Peyer's patch (tissue), 4 donors: Measurements from ENCODE around the gene AP5S1. TPM values are rescaled to one million over a fixed set of nuclear protein-coding genes. Genes with fewer than 3 reads are reported as not detected.
"Not testable (repeated sequence)": the region's sequence is repeated elsewhere in the genome, so short reads cannot be mapped to it uniquely, and the experiment has no call there.

Source experiments
- DNase-seq, 3 donors: peaks; one replicate each; pipeline ENCODE4 v3.0.0-alpha.2; 2017 to 2019
- H3K27ac ChIP-seq, 4 donors: fragments of 200-600 bp; sonication (generic); one replicate each; pipeline ENCODE4 v1.5.1; 2016 to 2019
- H3K27me3 ChIP-seq, 2 donors: fragments of 200-600 bp; sonication (generic); one replicate each; pipeline ENCODE4 v1.5.1; 2019
- H3K36me3 ChIP-seq, 3 donors: fragments of 200-600 bp; sonication (generic); one replicate each; pipeline ENCODE4 v1.5.1; 2016 to 2019
- H3K4me1 ChIP-seq, 4 donors: fragments of 200-600 bp; sonication (generic); one replicate each; pipeline ENCODE4 v1.5.1; 2016 to 2019
- H3K4me3 ChIP-seq, 4 donors: fragments of 200-600 bp; sonication (generic); 1 replicate in 3 of 4; 2 replicates in 1 of 4; pipeline ENCODE4 v1.5.1; 2016 to 2019; ENCODE audit warnings: mild to moderate bottlenecking in 1 of 4
- H3K9me3 ChIP-seq, 4 donors: fragments of 200-600 bp; sonication (generic); one replicate each; pipeline ENCODE4 v1.5.1; 2016 to 2019; ENCODE audit warnings: mild to moderate bottlenecking in 1 of 4
- POLR2A ChIP-seq, 2 donors: fragments of 450-650 bp; IDR thresholded peaks; one replicate each; pipeline ENCODE4 v1.5.1; 2017; ENCODE audit warnings: antibody characterized with exemption in 2 of 2, mild to moderate bottlenecking in 2 of 2, moderate library complexity in 2 of 2
- total RNA-seq, 4 donors: library from RNA; depleted of rRNA; stranded (reverse); fragments of >200 nt; gene quantifications; one replicate each; pipeline ENCODE4 v1.1.0, GENCODE V29; 2016
- TF ChIP-seq, protein P1 (sequence below), 6 experiments: fragments of 450-650 bp in 4 of 6; fragments of 200-600 bp in 2 of 6; sonication (generic) in 1 of 6; IDR thresholded peaks; one replicate each; pipeline ENCODE4 v1.5.1; 2017 to 2019; ENCODE audit warnings: antibody characterized with exemption in 6 of 6, mild to moderate bottlenecking in 3 of 6, moderate library complexity in 1 of 6

AP5S1 gene
- total RNA-seq, 4 donors from 2014 or later: 11.6 to 26.4 (median 22.5) TPM

DNA sequence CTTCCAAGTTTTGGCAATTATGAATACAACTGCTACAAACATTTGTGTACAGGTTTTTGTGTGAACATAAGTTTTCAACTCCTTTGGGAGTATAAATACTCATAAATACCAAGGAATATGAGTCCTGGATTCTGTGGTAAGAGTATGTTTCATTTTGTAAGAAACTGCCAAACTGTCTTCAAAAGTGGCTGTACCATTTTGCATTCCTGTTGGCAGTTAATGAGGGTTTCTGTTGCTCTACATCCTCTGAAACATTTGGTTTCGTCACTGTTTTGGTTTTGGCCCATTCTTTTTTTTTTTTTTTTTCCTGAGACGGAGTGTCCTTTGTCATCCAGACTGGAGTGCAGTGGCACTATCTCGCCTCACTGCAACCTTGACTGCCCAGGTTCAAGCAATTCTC lies 8.5 kb downstream of the AP5S1 start:
- Histone ChIP-seq H3K36me3 (peaks cover 0 to 36% (median 0%) of the 10 kb centered on the region in 3 donors), H3K9me3 (no peaks in the 10 kb centered on the region), H3K27me3 (no peaks in the 10 kb centered on the region), H3K4me3 (no peak overlapping the region), H3K4me1 (no peaks in the 10 kb centered on the region), H3K27ac (no peak overlapping the region)
- TF ChIP-seq, protein P1, sequence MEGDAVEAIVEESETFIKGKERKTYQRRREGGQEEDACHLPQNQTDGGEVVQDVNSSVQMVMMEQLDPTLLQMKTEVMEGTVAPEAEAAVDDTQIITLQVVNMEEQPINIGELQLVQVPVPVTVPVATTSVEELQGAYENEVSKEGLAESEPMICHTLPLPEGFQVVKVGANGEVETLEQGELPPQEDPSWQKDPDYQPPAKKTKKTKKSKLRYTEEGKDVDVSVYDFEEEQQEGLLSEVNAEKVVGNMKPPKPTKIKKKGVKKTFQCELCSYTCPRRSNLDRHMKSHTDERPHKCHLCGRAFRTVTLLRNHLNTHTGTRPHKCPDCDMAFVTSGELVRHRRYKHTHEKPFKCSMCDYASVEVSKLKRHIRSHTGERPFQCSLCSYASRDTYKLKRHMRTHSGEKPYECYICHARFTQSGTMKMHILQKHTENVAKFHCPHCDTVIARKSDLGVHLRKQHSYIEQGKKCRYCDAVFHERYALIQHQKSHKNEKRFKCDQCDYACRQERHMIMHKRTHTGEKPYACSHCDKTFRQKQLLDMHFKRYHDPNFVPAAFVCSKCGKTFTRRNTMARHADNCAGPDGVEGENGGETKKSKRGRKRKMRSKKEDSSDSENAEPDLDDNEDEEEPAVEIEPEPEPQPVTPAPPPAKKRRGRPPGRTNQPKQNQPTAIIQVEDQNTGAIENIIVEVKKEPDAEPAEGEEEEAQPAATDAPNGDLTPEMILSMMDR (IDR thresholded peaks at IDR 0.05): no peak
- no peak for TF ChIP-seq POLR2A (IDR thresholded peaks at IDR 0.05)
- DNase-seq: no peak

DNA sequence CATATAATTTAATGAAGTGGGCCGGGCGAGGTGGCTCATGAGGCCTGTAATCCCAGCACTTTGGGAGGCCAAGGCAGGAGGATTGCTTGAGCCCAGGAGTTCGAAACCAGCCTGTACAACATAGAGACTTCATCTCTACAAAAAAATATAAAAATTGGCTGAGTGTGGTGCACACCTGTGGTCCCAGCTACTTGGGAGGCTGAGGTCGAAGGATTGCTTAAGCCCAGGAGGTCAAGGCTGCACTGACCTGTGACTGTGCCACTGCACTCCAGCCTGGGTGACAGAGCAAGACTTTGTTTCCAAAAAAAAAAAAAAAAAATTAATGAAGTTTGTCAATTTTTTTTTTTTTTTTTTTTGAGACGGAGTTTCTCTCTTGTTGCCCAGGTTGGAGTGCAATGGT lies 9.5 kb downstream of the AP5S1 start:
- H3K27ac ChIP-seq, DNase-seq, H3K27me3 ChIP-seq, H3K9me3 ChIP-seq, H3K4me3 ChIP-seq, H3K4me1 ChIP-seq: not testable (repeated sequence)
- peaks cover 0 to 25% (median 0%) of the 10 kb centered on the region in 3 donors for H3K36me3 ChIP-seq

DNA sequence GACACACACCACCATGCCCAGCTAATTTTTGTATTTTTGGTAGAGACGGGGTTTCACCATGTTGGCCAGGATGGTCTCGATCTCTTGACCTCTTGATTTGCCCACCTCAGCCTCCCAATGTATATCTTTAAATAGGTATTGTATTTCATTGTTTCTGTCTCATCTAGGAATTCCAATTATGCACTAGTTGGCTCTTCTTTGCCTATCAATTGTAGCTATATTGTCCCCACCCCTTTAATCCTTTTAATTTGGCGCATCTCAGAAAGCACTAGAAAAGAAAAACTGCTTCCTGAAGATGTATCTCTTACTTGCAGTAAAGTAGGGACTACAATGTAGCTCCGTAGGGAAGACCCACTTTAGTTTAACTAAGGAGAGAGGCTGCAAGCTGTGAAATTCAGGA lies 15.8 kb downstream of the AP5S1 start:
- H3K36me3 ChIP-seq: no peaks in the 10 kb centered on the region
- no peak for TF ChIP-seq POLR2A (IDR thresholded peaks at IDR 0.05)
- TF ChIP-seq, protein P1 (IDR thresholded peaks at IDR 0.05): no peak
- no peaks in the 10 kb centered on the region for H3K27me3 ChIP-seq
- H3K4me3 ChIP-seq: no peak overlapping the region
- no peak for DNase-seq
- no peaks in the 10 kb centered on the region for H3K4me1 ChIP-seq
- H3K27ac ChIP-seq: no peak overlapping the region
- no peaks in the 10 kb centered on the region for H3K9me3 ChIP-seq

DNA sequence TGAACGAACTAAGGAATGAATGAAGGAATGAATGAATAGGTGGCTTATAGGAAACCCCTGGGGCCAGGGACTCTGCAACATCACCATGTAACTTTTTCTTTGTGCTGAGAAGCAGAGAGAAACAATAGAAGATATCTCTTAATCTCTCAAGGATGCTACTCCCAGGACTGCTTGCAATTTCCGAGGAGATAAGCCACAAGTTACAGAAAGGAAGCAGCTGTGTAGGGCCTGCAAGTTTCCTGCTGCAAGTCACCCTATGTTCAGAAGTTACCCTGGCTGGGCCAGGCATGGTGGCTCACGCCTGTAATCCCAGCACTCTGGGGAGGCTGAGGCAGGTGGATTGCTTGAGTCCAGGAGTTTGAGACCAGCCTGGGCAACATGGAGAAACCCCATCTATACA lies 19.0 kb downstream of the AP5S1 start:
- TF ChIP-seq, protein P1 (IDR thresholded peaks at IDR 0.05): no peak
- no peak for TF ChIP-seq POLR2A (IDR thresholded peaks at IDR 0.05)
- no peaks in the 10 kb centered on the region for H3K36me3 ChIP-seq
- H3K27ac ChIP-seq: no peak overlapping the region
- no peak overlapping the region for H3K4me3 ChIP-seq
- no peaks in the 10 kb centered on the region for H3K27me3 ChIP-seq
- peaks cover 0 to 10% (median 0%) of the 10 kb centered on the region in 4 donors for H3K4me1 ChIP-seq
- DNase-seq: no peak
- H3K9me3 ChIP-seq: no peaks in the 10 kb centered on the region

DNA sequence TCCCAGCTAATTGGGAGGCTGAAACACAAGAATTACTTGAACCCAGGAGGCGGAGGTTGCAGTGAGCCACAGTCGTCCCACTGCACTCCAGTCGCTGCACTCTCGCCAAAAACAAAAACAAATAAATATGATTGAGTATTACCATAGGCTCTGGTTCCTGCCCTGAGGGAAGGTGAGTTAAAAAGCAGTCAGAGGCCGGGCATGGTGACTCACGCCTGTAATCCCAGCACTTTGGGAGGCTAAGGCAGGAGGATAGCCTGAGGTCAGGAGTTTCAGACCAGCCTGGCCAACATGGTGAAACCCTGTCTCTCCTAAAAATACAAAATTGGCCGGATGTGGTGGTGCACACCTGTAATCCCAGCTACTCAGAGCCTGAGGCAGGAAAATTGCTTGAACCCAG lies 19.9 kb downstream of the AP5S1 start:
- H3K4me3 ChIP-seq, H3K9me3 ChIP-seq, H3K27me3 ChIP-seq, H3K4me1 ChIP-seq, H3K36me3 ChIP-seq, H3K27ac ChIP-seq, DNase-seq: not testable (repeated sequence)

DNA sequence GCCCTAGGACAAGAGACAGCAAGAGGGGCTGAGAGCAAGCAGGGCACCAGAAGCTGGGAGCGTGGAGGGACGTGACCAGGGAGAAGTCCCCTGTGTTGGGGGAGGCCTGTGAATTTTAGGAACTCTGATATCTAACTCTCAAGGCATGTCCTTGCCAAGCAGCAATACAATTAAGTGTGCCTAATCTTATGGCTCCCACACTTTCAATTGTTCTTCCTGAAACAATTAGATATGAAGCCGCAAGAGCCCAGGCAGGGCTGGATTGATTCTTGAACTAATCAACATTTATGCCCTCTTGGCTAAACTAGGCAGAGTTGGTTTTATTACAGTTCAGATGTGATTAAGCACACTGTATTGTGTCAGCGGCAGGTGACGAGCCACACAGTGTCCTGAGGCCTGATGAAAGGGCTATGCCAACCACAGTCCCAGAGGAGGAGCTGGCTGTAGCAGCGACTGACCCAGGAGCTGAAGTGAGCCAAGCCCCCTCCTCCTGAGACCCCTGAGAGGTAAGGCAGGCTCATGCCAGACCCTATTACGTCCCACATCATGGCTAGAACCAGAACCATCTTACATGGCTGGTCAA lies 22.1 kb downstream of the AP5S1 start:
- Histone ChIP-seq H3K4me3 (no peak overlapping the region), H3K27me3 (no peaks in the 10 kb centered on the region), H3K9me3 (no peaks in the 10 kb centered on the region), H3K27ac (peak overlapping the region in 3 of 4 donors; percentile 72 to 84 (median 75)), H3K4me1 (peaks cover 0 to 19% (median 4%) of the 10 kb centered on the region in 4 donors), H3K36me3 (no peaks in the 10 kb centered on the region)
- DNase-seq: peak in 2 of 3 donors; percentile 76 to 83
- TF ChIP-seq POLR2A (IDR thresholded peaks at IDR 0.05): peak; percentile 61 to 76
- TF ChIP-seq, protein P1 (IDR thresholded peaks at IDR 0.05): no peak

DNA sequence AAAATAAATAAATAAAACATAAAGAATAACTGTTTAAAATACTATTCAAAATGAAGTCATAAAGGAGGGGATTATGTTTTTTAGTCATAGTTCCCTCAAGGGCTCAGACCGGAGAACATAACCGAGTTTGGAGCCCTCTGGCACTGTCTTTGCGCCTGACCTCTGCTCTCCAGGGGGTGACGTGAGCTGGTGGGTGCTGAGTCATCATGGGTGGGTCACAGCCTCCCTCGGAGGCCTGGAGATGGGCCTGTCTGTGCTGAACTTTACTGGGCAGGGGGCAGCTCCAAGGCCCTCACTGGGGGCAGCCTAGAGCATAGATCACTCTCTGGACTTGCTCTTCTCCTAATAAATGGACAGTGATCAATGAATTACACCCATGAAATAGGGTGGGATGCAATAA lies 23.1 kb downstream of the AP5S1 start:
- H3K9me3 ChIP-seq: no peaks in the 10 kb centered on the region
- DNase-seq: peak in 1 of 3 donors; percentile 66
- H3K4me3 ChIP-seq: no peak overlapping the region
- no peaks in the 10 kb centered on the region for H3K36me3 ChIP-seq
- H3K27me3 ChIP-seq: no peaks in the 10 kb centered on the region
- TF ChIP-seq POLR2A (IDR thresholded peaks at IDR 0.05): no peak
- TF ChIP-seq, protein P1 (IDR thresholded peaks at IDR 0.05): no peak
- peaks cover 0 to 29% (median 8%) of the 10 kb centered on the region in 4 donors for H3K4me1 ChIP-seq
- H3K27ac ChIP-seq: peak overlapping the region in 1 of 4 donors; percentile 75

DNA sequence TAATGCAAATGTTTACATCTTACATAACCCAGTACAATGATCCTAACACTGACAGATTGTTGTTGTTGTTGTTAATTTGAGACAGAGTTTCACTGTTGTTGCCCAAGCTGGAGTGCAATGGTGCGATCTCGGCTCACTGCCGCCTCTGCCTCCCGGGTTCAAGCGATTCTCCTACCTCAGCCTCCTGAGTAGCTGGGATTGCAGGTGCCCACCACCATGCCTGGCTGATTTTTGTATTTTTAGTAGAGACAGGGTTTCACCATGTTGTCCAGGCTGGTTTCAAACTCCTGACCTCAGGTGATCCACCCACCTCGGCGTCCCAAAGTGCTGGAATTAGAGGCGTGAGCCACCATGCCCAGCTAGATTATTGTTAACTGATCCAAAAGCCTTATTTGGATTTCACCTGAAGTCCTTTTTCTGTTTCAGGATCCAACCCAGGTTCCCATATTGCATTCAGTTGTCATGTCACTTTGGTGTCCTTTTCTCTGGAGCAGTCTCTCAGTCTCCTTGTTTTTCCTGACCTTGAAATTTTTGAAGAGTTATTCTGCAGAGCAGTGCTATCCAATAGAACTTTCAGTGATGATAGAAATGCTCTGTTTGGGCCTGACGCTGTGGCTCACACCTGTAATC lies 23.8 kb downstream of the AP5S1 start:
- H3K4me1 ChIP-seq: peaks cover 0 to 33% (median 8%) of the 10 kb centered on the region in 4 donors
- H3K27me3 ChIP-seq, DNase-seq, H3K9me3 ChIP-seq, H3K36me3 ChIP-seq, H3K4me3 ChIP-seq: not testable (repeated sequence)
- H3K27ac ChIP-seq: peak overlapping the region in 1 of 4 donors; percentile 96
